Lung microvascular endothelial cell (primary cell): ENCODE data around the gene ADGRF3. TPM values are rescaled to one million over a fixed set of nuclear protein-coding genes. Genes with fewer than 3 reads are reported as not detected.
"Not testable (repeated sequence)": the region's sequence is repeated elsewhere in the genome, so short reads cannot be mapped to it uniquely, and the experiment has no call there.

Experiments used
- DNase-seq, 2 donors: peaks; one replicate each; pipeline versions ENCODE4 v3.0.0 to v3.0.0-alpha.2; 2010; ENCODE audit warnings: low read depth in 2 of 2
- total RNA-seq: library from RNA; depleted of rRNA; stranded (reverse); fragments of >200 nt; gene quantifications from 2 replicates; pipeline ENCODE4 v1.2.1, GENCODE V29; 2014

ADGRF3 gene
- total RNA-seq: under 0.01 TPM in 2 replicates

GRCh38 chr2:26346454-26347053 is at the start of gene ADGRF3:
Gene ADGRF3, minus strand, starts transcription at chr2:26346789. Its CDS starts 555 bp downstream, at chr2:26346234.
- peak; percentile 43 to 58 for DNase-seq

GRCh38 chr2:26395394-26395793 is 48.8 kb upstream of the ADGRF3 start:
- no peak for DNase-seq

- DNase-seq: no peak
Observed at GRCh38 chr2:26394694-26395093, 48.1 kb upstream of the ADGRF3 start.

- no peak for DNase-seq
Observed at GRCh38 chr2:26387189-26387588, 40.6 kb upstream of the ADGRF3 start.

- no peak for DNase-seq
Observed at GRCh38 chr2:26384597-26384996, 38.0 kb upstream of the ADGRF3 start.

GRCh38 chr2:26384183-26384582 is 37.6 kb upstream of the ADGRF3 start:
- no peak for DNase-seq

- DNase-seq: no peak
Observed at GRCh38 chr2:26382564-26382963, 36.0 kb upstream of the ADGRF3 start.

GRCh38 chr2:26380281-26380680 is 33.7 kb upstream of the ADGRF3 start:
- DNase-seq: no peak

GRCh38 chr2:26376799-26377198 is 30.2 kb upstream of the ADGRF3 start:
- DNase-seq: no peak

- DNase-seq: not testable (repeated sequence)
Observed at GRCh38 chr2:26370909-26371308, 24.3 kb upstream of the ADGRF3 start.

- not testable (repeated sequence) for DNase-seq
Observed at GRCh38 chr2:26369664-26370063, 23.1 kb upstream of the ADGRF3 start.

GRCh38 chr2:26366957-26367356 is 20.4 kb upstream of the ADGRF3 start:
- no peak for DNase-seq

GRCh38 chr2:26364669-26365068 is 18.1 kb upstream of the ADGRF3 start:
- no peak for DNase-seq

GRCh38 chr2:26363958-26364357 is 17.4 kb upstream of the ADGRF3 start:
- DNase-seq: no peak

GRCh38 chr2:26363323-26363722 is 16.7 kb upstream of the ADGRF3 start:
- DNase-seq: peak; percentile 8 to 13

GRCh38 chr2:26359886-26360473 is 13.4 kb upstream of the ADGRF3 start:
- DNase-seq: no peak

GRCh38 chr2:26356771-26357170 is 10.2 kb upstream of the ADGRF3 start:
- no peak for DNase-seq

- no peak for DNase-seq
Observed at GRCh38 chr2:26356111-26356510, 9.5 kb upstream of the ADGRF3 start.

- DNase-seq: peak in 1 of 2 donors; percentile 71
Observed at GRCh38 chr2:26355038-26355995, 8.7 kb upstream of the ADGRF3 start.

GRCh38 chr2:26354469-26354868 is 7.9 kb upstream of the ADGRF3 start:
- not testable (repeated sequence) for DNase-seq

- peak in 1 of 2 donors; percentile 27 for DNase-seq
Observed at GRCh38 chr2:26352892-26353291, 6.3 kb upstream of the ADGRF3 start.

GRCh38 chr2:26351375-26352090 is 4.9 kb upstream of the ADGRF3 start:
- DNase-seq: no peak
